Stimulated activated naive CD8-positive, alpha-beta T cell treated with anti-CD3 and anti-CD28 coated beads, Interleukin-15, amount 100 ng/mL, for 72 hours (primary cell): Measurements from ENCODE around the gene POLR2F.
A peak's percentile ranks its signal among the peaks of the same experiment; 100 is the strongest.

Experiments
- ATAC-seq: fragments of 150-1000 bp; cut with Tn5 transposase; 2 replicates; pipeline ENCODE4 v1.10.0; 2021; ENCODE audit warnings: mild to moderate bottlenecking, moderate library complexity
- DNase-seq, 2 donors: peaks; one replicate each; pipeline ENCODE4 v3.0.0; 2021 to 2022
- H3K27ac Mint-ChIP-seq, 2 donors: one replicate each; pipeline ENCODE4 v1.8.0; 2022; ENCODE audit warnings: mild to moderate bottlenecking in 2 of 2, mixed read lengths in 2 of 2, moderate library complexity in 2 of 2
- H3K27me3 Mint-ChIP-seq: one replicate; pipeline ENCODE4 v1.8.0; 2022; ENCODE audit warnings: mixed read lengths
- H3K4me1 Mint-ChIP-seq: one replicate; pipeline ENCODE4 v1.8.0; 2022; ENCODE audit warnings: mild to moderate bottlenecking, mixed read lengths
- H3K4me3 Mint-ChIP-seq, 2 donors: one replicate each; pipeline ENCODE4 v1.8.0; 2022; ENCODE audit warnings: mild to moderate bottlenecking in 2 of 2, mixed read lengths in 2 of 2, moderate library complexity in 1 of 2
- H3K9me3 Mint-ChIP-seq, 2 donors: one replicate each; pipeline ENCODE4 v1.8.0; 2022; ENCODE audit warnings: mixed read lengths in 2 of 2

The POLR2F gene

DNA sequence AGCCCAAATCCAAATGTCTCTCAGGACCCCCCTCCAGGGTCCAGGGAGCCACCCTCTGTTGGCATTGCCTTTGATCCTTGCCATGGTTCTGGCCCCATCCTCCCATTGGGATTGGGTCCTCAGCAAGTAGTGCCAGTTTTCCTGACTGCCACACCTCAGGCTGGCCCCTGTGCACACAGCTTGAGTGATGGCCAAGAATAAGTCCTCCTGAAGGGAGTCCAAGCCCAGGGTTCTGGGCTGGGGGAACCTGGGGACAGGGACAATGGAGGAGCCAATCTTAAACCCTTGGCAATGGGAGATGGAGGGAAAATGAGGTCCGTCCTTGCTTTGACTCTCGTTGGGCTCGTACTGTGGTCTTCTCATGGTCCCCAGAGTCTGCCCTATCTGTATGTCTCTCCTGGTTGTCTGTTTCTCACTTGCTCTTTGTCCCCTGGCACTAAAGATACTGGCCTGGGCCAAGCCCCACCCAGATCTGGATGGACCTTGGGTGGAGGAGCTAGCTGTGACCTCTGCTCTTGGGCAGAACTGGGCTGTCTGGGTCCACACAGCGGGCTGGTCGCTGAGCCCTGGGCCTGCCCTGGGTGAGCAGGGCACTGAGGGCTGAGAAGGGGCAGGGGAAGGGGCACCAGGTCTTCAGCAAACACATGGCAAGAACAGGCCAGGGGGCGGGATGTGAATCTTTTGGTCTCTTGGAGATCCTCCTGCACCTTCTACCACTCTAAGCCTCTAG, 27.9 kb downstream of the POLR2F start:
- ATAC-seq (no peak), DNase-seq (no peak)
- Mint-ChIP-seq H3K9me3 (no peaks in the 10 kb centered on the region), H3K4me1 (no peaks in the 10 kb centered on the region), H3K4me3 (no peak overlapping the region), H3K27me3 (no peaks in the 10 kb centered on the region), H3K27ac (no peak overlapping the region)

DNA sequence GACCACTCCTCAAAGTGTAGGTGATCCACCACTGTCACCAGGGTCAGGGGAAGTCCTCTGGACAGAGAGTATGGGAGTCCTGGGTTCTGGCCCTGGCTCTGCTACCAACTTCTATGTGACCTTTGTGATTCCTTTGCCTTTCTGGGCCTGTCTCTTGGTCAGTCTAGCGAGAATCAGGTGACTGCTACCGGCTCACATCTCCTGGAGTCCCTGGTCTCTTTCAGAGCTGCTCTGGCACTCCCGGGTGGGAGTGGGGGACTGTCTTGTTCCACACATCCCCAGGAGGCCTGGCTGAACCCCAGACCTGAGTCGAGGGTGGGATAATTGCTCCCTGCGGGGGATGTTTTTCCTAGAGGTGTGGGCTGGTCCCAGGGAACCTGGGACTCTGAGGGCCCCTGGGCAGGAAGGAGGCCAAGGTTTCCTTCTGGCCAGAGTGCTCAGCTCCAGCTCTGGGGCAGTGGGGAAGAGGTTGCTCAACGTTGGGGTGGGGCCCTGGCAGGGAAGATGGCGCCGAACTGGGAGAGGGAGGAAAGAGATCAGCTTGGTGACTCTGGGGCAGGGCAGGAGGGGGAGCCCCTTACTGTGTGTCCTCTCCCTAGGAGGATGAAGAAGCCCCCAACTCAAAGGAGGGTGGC, 28.8 kb downstream of the POLR2F start:
- Mint-ChIP-seq H3K9me3 (no peaks in the 10 kb centered on the region), H3K27ac (peak overlapping the region in 1 of 2 donors; percentile 91), H3K27me3 (no peaks in the 10 kb centered on the region), H3K4me1 (no peaks in the 10 kb centered on the region), H3K4me3 (no peak overlapping the region)
- no peak for DNase-seq
- ATAC-seq: no peak

DNA sequence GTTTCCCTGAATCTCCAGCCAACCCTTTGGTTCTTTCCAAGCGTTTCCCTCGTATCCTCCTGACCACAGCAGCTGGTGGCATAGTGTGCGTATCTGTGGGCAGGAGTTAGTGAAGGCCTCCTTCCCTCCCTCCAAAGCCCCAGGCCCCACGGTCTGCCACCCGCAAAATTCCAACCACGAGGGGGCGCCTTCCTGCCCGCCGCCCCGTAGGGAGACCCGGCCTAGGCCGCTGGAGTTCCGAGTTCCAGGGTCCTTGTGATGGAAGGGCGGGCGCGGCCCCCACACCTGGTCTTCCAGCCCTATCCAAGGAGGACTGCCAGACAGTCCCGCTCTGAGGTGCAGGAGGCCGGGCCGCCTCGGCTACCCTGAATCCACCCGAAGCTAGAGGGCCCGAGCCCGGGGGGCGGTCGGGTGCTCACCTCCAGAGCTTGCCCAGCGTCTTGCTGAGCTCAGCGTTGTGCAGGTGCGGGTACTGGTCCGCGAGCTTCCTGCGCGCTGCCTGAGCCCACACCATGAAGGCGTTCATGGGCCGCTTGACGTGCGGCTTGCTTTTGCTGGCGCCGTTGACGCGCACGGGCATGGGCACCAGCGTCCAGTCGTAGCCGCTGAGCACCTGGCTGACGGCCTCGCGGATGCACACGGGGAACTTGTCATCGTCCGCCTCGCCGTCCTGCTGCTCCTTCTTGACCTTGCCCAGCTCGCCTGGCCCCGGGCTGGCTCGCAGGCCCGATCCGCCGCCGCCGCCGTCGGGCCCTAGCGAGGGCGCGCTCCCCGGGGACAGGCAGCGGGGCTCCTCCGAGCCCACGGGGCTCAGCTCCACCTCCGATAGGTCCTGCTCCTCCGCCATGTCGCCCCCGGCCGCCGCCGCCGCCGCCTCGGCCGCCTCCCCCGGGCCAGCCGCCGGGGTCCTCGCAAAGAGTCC, 29.7 kb downstream of the POLR2F start:
- Mint-ChIP-seq H3K27me3 (no peaks in the 10 kb centered on the region), H3K9me3 (no peaks in the 10 kb centered on the region), H3K27ac (no peak overlapping the region), H3K4me3 (no peak overlapping the region), H3K4me1 (no peaks in the 10 kb centered on the region)
- DNase-seq (no peak), ATAC-seq (no peak)

DNA sequence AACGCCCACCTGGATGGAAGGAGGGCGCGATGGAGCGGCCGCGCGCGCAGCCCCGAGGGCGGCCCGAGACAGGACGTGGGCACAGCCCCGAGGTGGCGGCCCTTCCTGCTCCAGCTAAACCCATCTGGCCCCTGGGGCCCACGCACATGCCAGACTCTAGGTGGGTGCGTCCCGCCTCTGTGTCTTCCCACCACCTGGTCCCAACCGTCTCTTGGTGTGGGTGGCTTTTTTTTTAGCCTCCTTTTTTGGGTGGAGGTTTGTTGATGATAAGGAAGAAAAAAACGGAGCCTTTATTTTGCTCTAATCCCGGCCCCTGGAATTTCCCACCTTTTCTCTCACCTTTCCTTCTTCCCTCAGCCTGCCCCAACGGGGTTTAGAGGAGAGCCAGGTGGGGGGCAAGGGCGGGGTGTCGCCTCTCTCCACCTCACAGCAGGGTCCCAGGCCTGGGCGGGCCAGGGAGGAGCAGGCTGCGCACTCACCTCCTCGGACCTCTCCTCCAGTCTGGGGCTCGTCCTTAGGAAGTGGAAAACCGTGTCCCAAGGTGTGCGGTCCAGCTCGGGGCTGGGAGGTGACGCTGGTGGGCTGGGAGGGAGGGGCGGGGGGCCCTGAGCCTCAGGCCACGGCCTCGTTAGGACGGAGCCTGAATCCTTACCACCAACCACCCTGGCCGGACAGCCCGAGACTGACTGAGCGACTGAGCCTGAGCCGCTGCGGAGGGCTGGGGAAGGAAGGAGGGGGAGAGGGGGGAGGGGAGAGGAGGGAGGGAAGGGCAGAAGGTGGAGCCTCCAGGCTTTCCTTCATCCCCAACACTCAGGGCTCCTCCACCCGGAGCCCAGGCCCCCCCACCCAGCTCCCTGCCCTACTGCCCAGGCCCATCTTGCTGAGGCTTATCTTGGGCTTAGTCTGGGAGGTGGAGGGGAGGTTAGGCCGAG, 30.6 kb downstream of the POLR2F start, which contains the start of gene SOX10:
TSS of gene SOX10 (minus strand) at position 696 of the 932 bp plus-strand sequence. CDS start 771 bp downstream, outside the sequence.
- H3K9me3 Mint-ChIP-seq: no peaks in the 10 kb centered on the region

DNA sequence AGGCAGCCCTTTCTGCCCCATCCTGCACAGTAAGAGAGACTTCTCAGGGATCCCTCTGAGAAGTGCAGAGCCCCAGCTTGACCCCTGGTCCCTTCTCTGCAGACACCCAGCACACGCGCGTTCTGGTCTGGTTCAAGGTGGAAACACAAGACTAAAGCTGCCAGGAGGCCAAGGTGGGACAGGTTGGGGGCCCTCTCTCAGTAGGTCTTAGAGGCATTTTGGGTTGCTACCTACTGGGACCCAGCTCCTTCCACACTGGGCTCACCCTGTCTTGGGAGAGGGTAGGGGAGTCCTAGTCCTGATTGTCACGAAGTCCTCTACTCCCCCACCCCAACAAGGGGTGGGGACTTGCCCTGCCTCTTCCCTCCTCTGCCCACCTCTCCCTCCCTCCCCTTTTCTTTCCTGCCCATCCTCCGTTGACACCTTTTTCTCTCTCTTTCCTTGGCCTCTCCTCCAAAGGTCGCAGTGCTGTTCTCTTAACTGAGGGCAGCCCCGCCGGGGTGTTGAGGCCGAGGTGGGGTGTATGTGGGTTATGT, 31.6 kb downstream of the POLR2F start:
- Mint-ChIP-seq H3K27ac (peak overlapping the region; percentile 19 to 75), H3K4me1 (no peaks in the 10 kb centered on the region), H3K9me3 (no peaks in the 10 kb centered on the region), H3K4me3 (no peak overlapping the region), H3K27me3 (no peaks in the 10 kb centered on the region)
- DNase-seq (no peak), ATAC-seq (no peak)

More for the DNA sequence above, 30.6 kb downstream of the POLR2F start, which contains the start of gene SOX10:
- Mint-ChIP-seq H3K4me1 (no peaks in the 10 kb centered on the region), H3K4me3 (no peak within 1 kb of the TSS), H3K27me3 (no peaks in the 10 kb centered on the region), H3K27ac (peak within 1 kb of the TSS; percentile 19 to 75)
- peak; percentile 32 for ATAC-seq
- DNase-seq: no peak

DNA sequence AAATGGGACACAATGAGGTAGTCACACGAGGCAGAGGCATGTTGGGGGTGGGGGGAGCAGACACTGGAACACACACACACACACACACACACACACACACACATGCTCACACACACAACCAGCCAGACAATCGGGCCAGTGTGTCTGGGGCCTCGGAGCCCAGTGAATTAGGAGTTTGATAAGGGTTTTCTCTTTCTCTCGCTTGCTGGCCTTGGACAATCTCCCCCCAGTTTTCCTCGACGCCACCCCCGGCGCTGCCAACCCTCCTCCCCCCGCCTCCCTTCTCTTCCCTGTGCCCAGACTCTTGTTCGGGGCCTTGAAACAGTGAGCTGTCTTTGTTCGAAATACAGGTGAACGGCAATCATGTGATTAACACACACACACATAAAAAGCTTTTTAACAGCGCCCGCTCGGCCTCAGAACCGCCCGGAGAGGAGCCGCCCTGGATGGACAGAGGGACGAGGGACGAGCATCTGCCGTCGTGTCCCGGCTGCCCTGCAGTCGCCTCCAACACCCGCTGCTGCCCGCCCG, 32.3 kb downstream of the POLR2F start:
- ATAC-seq (no peak), DNase-seq (no peak)
- no peak overlapping the region for H3K27ac Mint-ChIP-seq
- H3K4me1 Mint-ChIP-seq: no peaks in the 10 kb centered on the region
- no peak overlapping the region for H3K4me3 Mint-ChIP-seq
- H3K27me3 Mint-ChIP-seq: no peaks in the 10 kb centered on the region
- H3K9me3 Mint-ChIP-seq: no peaks in the 10 kb centered on the region

DNA sequence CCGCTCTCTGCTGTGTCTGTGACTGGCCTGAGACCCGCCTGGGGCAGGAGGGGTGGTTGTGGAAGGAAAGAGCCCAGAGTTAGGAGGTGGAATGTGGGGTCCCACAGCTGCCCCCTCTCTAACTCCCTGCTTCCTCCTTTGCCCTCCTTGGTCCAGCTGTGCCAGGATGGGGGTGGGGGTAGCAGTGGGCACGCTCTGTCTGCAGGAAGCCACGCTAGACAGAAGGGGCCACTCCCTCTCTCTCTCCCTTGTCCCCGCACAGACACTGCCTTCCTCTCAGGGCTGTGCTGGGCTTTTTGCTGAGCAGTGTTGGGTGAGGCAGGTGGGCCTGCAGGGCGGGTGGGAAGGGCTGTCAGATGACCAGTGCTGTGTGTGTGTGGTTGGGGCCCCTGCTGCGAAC, 32.9 kb downstream of the POLR2F start:
- ATAC-seq (no peak), DNase-seq (no peak)
- no peak overlapping the region for H3K4me3 Mint-ChIP-seq
- no peaks in the 10 kb centered on the region for H3K4me1 Mint-ChIP-seq
- H3K27ac Mint-ChIP-seq: peak overlapping the region in 1 of 2 donors; percentile 87
- no peaks in the 10 kb centered on the region for H3K9me3 Mint-ChIP-seq
- no peaks in the 10 kb centered on the region for H3K27me3 Mint-ChIP-seq

DNA sequence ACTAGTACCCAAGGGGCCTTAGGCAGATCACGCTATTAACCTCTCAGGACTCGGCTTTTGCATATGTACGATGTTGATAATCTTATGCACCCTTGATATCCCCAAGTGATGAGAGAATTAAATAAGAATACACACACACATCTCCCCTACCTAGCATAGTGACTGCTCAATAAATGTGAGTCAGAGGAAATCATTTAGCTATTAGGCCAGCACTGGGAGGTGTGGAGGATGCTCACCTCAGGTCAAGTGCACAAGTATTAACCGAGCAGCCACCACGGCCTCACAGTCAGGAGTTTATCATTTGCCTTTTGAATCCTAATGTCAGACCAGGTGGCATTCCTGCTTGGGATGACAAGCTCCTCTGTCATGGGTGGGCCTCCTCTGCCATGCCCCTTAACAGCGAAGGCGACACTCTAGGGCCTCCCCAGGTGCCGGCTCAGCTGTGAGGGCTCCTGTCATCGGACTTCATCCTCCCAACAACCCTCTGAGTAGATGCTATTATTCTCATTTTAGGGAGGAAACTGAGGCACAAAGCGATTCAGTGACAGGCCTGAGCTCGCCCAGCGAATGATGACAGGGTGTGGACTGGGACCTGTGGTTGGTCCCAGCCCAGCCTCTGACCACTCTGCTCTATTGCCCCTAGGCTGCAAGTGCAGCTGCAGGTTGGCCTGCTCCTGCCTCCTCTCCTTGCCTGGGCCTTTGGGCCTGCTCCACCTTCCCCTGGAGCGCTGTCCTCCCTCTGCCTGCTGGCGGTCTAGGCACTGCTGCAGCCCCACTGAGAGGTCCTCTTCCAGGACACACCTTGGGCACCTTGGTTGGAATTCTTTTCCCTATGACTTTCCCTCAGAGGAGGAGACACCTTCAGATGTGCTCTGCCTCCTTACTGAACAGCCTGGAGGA, 35.9 kb downstream of the POLR2F start:
- H3K27ac Mint-ChIP-seq: no peak overlapping the region
- DNase-seq (no peak), ATAC-seq (no peak)
- no peaks in the 10 kb centered on the region for H3K9me3 Mint-ChIP-seq
- no peak overlapping the region for H3K4me3 Mint-ChIP-seq
- no peaks in the 10 kb centered on the region for H3K27me3 Mint-ChIP-seq
- H3K4me1 Mint-ChIP-seq: no peaks in the 10 kb centered on the region

DNA sequence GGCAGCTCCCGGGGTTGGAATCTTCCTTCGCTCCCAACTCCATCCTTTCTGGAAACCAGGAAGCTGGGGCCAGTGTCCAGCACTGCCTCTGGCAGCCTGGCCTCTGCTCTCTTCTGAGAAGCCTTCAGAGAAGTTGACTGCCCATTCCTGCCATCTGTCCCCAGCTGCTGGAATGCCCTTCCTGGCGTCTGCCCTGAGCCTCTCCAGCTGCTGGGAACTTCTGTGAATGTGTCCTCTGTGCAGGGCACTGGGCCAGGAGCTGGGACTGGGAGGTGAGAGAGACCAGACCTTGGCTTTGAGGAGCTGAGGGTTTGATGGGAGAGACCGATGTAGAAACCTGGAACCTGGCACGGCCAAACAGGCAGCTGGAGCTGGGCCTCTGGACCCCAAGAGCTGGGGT, 36.8 kb downstream of the POLR2F start:
- no peak for ATAC-seq
- no peaks in the 10 kb centered on the region for H3K4me1 Mint-ChIP-seq
- no peak overlapping the region for H3K4me3 Mint-ChIP-seq
- no peaks in the 10 kb centered on the region for H3K27me3 Mint-ChIP-seq
- H3K27ac Mint-ChIP-seq: no peak overlapping the region
- DNase-seq: no peak
- no peaks in the 10 kb centered on the region for H3K9me3 Mint-ChIP-seq

DNA sequence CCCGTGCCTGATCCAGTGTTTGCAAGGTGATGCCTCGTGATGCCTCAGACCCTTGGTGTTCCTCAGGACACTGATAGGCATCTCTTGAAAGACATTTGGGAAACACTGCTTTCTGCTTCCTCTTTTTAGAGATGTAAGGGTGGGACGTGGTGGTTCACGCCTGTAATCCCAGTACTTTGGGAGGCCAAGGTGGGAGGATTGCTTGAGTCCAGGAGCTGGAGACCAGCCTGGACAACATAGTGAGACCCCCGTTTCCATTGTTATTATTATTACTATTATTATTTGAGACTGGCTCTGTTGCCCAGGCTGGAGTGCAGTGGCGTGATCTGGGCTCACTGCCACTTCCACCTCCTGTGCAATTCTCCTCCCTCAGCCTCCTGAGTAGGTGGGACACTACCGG, 37.4 kb downstream of the POLR2F start:
- DNase-seq (no peak), ATAC-seq (no peak)
- Mint-ChIP-seq H3K27ac (no peak overlapping the region), H3K9me3 (no peaks in the 10 kb centered on the region), H3K4me3 (no peak overlapping the region), H3K4me1 (peaks cover 4% of the 10 kb centered on the region), H3K27me3 (no peaks in the 10 kb centered on the region)

DNA sequence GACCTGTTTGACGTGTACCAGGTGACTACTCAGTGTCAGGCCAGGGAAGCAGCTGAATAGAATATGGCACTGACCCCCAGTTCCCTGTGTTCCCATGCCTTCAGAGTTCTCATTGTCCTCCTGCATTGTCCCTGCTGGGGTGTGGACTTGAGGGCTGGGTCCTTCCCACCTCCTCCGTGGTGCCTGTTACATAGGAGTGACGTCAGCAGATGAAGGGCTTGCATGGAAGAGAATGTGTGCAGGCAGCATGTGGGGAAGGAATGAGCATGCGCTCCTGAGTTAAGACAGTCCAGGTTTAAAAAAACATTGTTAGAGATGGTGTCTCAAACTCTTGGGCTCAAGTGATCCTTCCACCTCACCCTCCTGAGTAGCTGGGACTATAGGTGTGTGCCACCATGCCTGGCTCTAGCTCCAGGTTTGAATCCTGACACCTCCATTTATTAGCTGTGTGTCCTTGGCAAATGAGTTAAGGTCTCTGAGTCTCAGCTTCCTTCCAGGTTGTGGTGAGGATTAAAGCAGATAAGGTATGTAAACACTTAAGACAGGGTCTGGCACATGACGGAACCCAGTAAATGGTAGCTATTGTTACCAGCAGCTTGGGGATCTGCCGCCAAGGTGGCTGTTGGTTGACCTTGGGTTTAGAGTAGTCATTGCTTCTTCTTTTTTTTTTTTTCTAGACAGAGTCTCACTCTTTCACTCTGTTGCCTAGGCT, 38.4 kb downstream of the POLR2F start:
- no peaks in the 10 kb centered on the region for H3K27me3 Mint-ChIP-seq
- H3K4me1 Mint-ChIP-seq: peaks cover 14% of the 10 kb centered on the region
- ATAC-seq: no peak
- H3K27ac Mint-ChIP-seq: no peak overlapping the region
- DNase-seq: no peak
- H3K4me3 Mint-ChIP-seq: no peak overlapping the region
- no peaks in the 10 kb centered on the region for H3K9me3 Mint-ChIP-seq

DNA sequence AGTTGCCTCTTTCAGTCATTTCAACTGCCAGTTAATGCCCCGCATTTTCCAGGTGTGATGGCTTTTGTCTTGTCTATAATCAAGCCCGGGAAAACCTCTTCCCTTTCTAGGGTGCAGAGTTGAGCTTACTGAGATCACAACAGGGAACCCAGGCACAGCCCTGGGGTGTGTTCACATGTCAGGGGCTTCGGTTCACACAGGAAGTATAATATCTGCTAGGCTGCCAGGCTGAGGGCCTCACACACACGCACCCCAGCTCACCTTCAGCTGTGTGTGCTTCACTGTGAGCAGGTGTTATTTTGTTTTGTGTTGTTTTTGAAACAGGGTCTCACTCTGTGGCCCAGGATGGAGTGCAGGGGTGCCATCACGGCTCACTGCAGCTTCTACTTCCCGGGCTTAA, 40.5 kb downstream of the POLR2F start:
- no peak for DNase-seq
- Mint-ChIP-seq H3K27ac (no peak overlapping the region), H3K27me3 (no peaks in the 10 kb centered on the region), H3K4me1 (peaks cover 14% of the 10 kb centered on the region), H3K9me3 (no peaks in the 10 kb centered on the region), H3K4me3 (no peak overlapping the region)
- no peak for ATAC-seq

DNA sequence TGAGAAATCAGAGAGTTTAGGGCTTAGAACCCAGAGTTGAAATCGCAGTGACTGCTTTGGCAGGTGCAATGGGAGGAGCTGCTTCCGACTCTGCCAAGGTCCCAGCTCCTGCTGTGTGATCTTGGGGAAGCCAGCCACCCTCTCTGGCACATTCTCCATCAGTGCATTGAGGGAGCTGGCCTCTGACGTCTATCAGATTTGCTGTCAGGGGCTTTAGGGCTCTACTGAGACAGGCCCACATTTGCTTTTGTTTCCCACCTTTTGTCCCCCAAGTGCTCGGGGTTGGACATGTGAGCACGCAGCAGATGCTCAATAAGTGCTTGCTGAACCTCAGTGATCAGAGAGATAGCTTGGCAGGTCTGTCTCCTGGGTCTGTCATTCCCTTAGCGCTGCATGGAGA, 41.5 kb downstream of the POLR2F start:
- ATAC-seq (no peak), DNase-seq (no peak)
- no peaks in the 10 kb centered on the region for H3K9me3 Mint-ChIP-seq
- peaks cover 14% of the 10 kb centered on the region for H3K4me1 Mint-ChIP-seq
- H3K4me3 Mint-ChIP-seq: no peak overlapping the region
- no peak overlapping the region for H3K27ac Mint-ChIP-seq
- no peaks in the 10 kb centered on the region for H3K27me3 Mint-ChIP-seq
